Uterus (tissue), 2 donors: ENCODE results near the gene PHPT1.

Experiments
- POLR2A ChIP-seq, 2 donors: fragments of 450-650 bp; IDR thresholded peaks; one replicate each; pipeline ENCODE4 v1.6.1; 2016; ENCODE audit warnings: antibody characterized with exemption in 2 of 2, mild to moderate bottlenecking in 1 of 2, moderate library complexity in 1 of 2
- TF ChIP-seq, protein P1 (sequence below), 4 experiments: fragments of 200-600 bp in 2 of 4; fragments of 450-650 bp in 2 of 4; sonication (generic) in 2 of 4; IDR thresholded peaks; one replicate each; pipeline ENCODE4 v1.5.1; 2016 to 2019; ENCODE audit warnings: antibody characterized with exemption in 4 of 4, mild to moderate bottlenecking in 2 of 4, moderate library complexity in 1 of 4

DNA sequence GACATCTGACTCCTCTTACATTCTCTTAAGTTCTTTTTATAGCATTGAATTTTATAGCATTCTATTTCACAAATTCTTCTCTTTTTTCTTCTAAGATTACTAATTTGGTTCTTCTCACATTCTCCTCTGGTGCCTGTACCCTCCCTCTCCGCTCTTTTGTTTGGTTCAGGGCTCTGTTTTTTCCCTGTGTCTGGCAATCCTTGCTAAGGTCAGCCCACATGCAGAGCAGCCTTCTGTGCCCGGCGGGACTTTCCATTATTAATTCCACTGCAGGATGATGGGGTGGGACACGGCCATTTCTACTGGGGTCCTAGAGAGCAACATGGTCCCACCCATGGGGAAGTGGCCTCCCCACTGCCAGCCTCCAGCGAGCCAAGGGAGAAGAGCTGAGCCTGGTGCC lies 27.3 kb downstream of the PHPT1 start:
- TF ChIP-seq, protein P1, sequence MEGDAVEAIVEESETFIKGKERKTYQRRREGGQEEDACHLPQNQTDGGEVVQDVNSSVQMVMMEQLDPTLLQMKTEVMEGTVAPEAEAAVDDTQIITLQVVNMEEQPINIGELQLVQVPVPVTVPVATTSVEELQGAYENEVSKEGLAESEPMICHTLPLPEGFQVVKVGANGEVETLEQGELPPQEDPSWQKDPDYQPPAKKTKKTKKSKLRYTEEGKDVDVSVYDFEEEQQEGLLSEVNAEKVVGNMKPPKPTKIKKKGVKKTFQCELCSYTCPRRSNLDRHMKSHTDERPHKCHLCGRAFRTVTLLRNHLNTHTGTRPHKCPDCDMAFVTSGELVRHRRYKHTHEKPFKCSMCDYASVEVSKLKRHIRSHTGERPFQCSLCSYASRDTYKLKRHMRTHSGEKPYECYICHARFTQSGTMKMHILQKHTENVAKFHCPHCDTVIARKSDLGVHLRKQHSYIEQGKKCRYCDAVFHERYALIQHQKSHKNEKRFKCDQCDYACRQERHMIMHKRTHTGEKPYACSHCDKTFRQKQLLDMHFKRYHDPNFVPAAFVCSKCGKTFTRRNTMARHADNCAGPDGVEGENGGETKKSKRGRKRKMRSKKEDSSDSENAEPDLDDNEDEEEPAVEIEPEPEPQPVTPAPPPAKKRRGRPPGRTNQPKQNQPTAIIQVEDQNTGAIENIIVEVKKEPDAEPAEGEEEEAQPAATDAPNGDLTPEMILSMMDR (IDR thresholded peaks at IDR 0.05), result no peak
- no peak for TF ChIP-seq POLR2A (IDR thresholded peaks at IDR 0.05)
